Panc1 (cell line): Measurements from ENCODE around the gene SGCE. TPM values are rescaled to one million over a fixed set of nuclear protein-coding genes. Genes with fewer than 3 reads are reported as not detected.

Experiments
- ATAC-seq: fragments of 200-7000 bp; cut with Tn5 transposase; 2 replicates; pipeline ENCODE4 v1.9.1; 2020; ENCODE audit warnings: mild to moderate bottlenecking, moderate library complexity
- BruUV-seq: library from RNA; stranded (reverse); fragments of 400-500 nt; replicated peaks from 2 replicates; lab custom pipeline; 2021; lab: Mats Ljungman, UMichigan
- CTCF ChIA-PET: fragments of 300-600 bp; sonication (Branson Sonifier 250); formaldehyde crosslinking; loops from one replicate; lab custom pipeline; 2022; ENCODE audit warnings: antibody characterized with exemption; lab: Charles Lee
- POLR2A ChIA-PET: fragments of 300-600 bp; sonication (Branson Sonifier 250); formaldehyde crosslinking; loops from one replicate; lab custom pipeline; 2022; ENCODE audit warnings: antibody characterized with exemption; lab: Charles Lee
- DNase-seq: peaks from one replicate; pipeline ENCODE4 v3.0.0-alpha.2; 2010; ENCODE audit warnings: low read depth, low spot score
- H3K27ac ChIP-seq: 2 replicates; pipeline ENCODE4 v1.5.1; 2011; ENCODE audit warnings: mild to moderate bottlenecking, low read length, inconsistent platforms
- H3K27me3 ChIP-seq: fragments of 200-500 bp; sonication (Bioruptor generic); 2 replicates; pipeline ENCODE4 v1.6.0; 2014; ENCODE audit warnings: low read length, inconsistent platforms; ENCODE audit not compliant: control insufficient read depth, insufficient read depth
- H3K36me3 ChIP-seq: fragments of 200-500 bp; sonication (Bioruptor generic); 2 replicates; pipeline ENCODE4 v1.5.1; 2014; ENCODE audit warnings: inconsistent platforms, mild to moderate bottlenecking, low read length, moderate library complexity; ENCODE audit not compliant: control insufficient read depth, insufficient read depth
- H3K4me1 ChIP-seq: 2 replicates; pipeline ENCODE4 v1.5.1; 2011; ENCODE audit warnings: inconsistent platforms, mild to moderate bottlenecking, low read length, moderate library complexity; ENCODE audit not compliant: control insufficient read depth, insufficient read depth
- H3K4me3 ChIP-seq, 2 experiments: 2 replicates each; pipeline ENCODE4 v1.5.1; 2011 to 2012; ENCODE audit warnings: low read depth in 2 of 2, low read length in 2 of 2, mild to moderate bottlenecking in 2 of 2, inconsistent platforms in 1 of 2, moderate library complexity in 1 of 2
- H3K9me3 ChIP-seq: fragments of 200-500 bp; sonication (Bioruptor generic); 2 replicates; pipeline ENCODE4 v1.5.1; 2014; ENCODE audit warnings: low read depth, mild to moderate bottlenecking, inconsistent platforms, low read length, moderate library complexity; ENCODE audit not compliant: control insufficient read depth, insufficient read depth
- CTCF ChIP-seq: fragments of 450-650 bp; IDR thresholded peaks from 2 replicates; pipeline ENCODE4 v1.5.1; 2017; ENCODE audit warnings: mild to moderate bottlenecking
- POLR2AphosphoS5 ChIP-seq: IDR thresholded peaks from 2 replicates; pipeline ENCODE4 v1.6.1; 2012; ENCODE audit warnings: mild to moderate bottlenecking, low read depth, low read length, moderate library complexity
- REST ChIP-seq, 2 experiments: IDR thresholded peaks; 2 replicates each; pipeline ENCODE4 v1.6.1; 2011 to 2012; ENCODE audit warnings: low read depth in 2 of 2, control low read depth in 1 of 2, low read length in 1 of 2, mild to moderate bottlenecking in 1 of 2, moderate library complexity in 1 of 2; ENCODE audit not compliant: insufficient read depth in 1 of 2
- SIN3A ChIP-seq: IDR thresholded peaks from 2 replicates; pipeline ENCODE4 v1.6.1; 2012; ENCODE audit warnings: low read depth, mild to moderate bottlenecking, low read length, moderate library complexity, borderline replicate concordance; ENCODE audit not compliant: insufficient read depth
- TCF7L2 ChIP-seq: IDR thresholded peaks from 2 replicates; pipeline ENCODE4 v1.6.1; 2011; ENCODE audit warnings: mild to moderate bottlenecking, low read depth, low read length, inconsistent platforms
- in situ Hi-C: cut with HindIII; loops from 2 replicates; pipeline ENCODE4 v1.10.0; 2016; ENCODE audit warnings: low sequenced_read_pairs, low pct_unique_long_range_greater_than_20kb
- intact Hi-C: fragments of 100-400 bp; cut with micrococcal nuclease; formaldehyde crosslinking; loops from one replicate; pipeline ENCODE4 v1.10.0; 2022; ENCODE audit not compliant: unreplicated experiment
- total RNA-seq: library from RNA; stranded (reverse); gene quantifications from one replicate; pipeline ENCODE4 v1.2.1, GENCODE V29; 2021; ENCODE audit not compliant: unreplicated experiment

The SGCE gene
- total RNA-seq, 1 experiment from 2014 or later = 32.0 TPM

GRCh38 chr7:94650147-94651051 is 5.5 kb downstream of the SGCE start:
- no peak overlapping the region for H3K27ac ChIP-seq
- intact Hi-C loops = no loop called here
- TF ChIP-seq REST (IDR thresholded peaks at IDR 0.05; ENCODE audit: insufficient read depth in 1 of 2, low read depth in 2 of 2, low read length in 1 of 2) = no peak
- no peak for TF ChIP-seq POLR2AphosphoS5
- no peak for TF ChIP-seq CTCF
- no peak for TF ChIP-seq SIN3A
- no peak for TF ChIP-seq TCF7L2
- BruUV-seq = no TSS peak
- H3K27me3 ChIP-seq = no peaks in the 10 kb centered on the region
- in situ Hi-C loops = no loop called here
- DNase-seq (no peak), ATAC-seq (no peak)
- ChIA-PET CTCF (no interaction called here), POLR2A (no interaction called here)
- no peaks in the 10 kb centered on the region for H3K9me3 ChIP-seq
- H3K36me3 ChIP-seq = no peaks in the 10 kb centered on the region
- peaks cover 7% of the 10 kb centered on the region for H3K4me1 ChIP-seq
- H3K4me3 ChIP-seq = no peak overlapping the region

GRCh38 chr7:94649450-94649849 is 6.5 kb downstream of the SGCE start:
- Histone ChIP-seq H3K27me3 (no peaks in the 10 kb centered on the region), H3K9me3 (no peaks in the 10 kb centered on the region), H3K27ac (no peak overlapping the region), H3K4me3 (no peak overlapping the region), H3K36me3 (no peaks in the 10 kb centered on the region), H3K4me1 (peaks cover 7% of the 10 kb centered on the region)
- no TSS peak for BruUV-seq
- DNase-seq (no peak), ATAC-seq (no peak)
- no peak for TF ChIP-seq SIN3A
- TF ChIP-seq POLR2AphosphoS5 = no peak
- TF ChIP-seq CTCF = no peak
- TF ChIP-seq REST (IDR thresholded peaks at IDR 0.05; ENCODE audit: insufficient read depth in 1 of 2, low read depth in 2 of 2, low read length in 1 of 2) = no peak
- TF ChIP-seq TCF7L2 = no peak
- in situ Hi-C loops (no loop called here), intact Hi-C loops (no loop called here)
- ChIA-PET POLR2A (no interaction called here), CTCF (no interaction called here)
